Esophagus squamous epithelium (tissue), 5 donors: ENCODE measurements around the gene SLC45A1. TPM values are rescaled to one million over a fixed set of nuclear protein-coding genes. Genes with fewer than 3 reads are reported as not detected.

Source experiments
- DNase-seq: peaks from one replicate; lab custom pipeline; 2025; lab: John Stamatoyannopoulos, UW
- H3K27ac ChIP-seq, 4 donors: fragments of 200-600 bp; sonication (generic); one replicate each; pipeline ENCODE4 v1.5.1; 2016 to 2019; ENCODE audit warnings: mild to moderate bottlenecking in 1 of 4
- H3K27me3 ChIP-seq, 4 donors: fragments of 200-600 bp; sonication (generic); 1 replicate in 3 of 4; 2 replicates in 1 of 4; pipeline versions ENCODE4 v1.5.1 to v1.6.0; 2017 to 2021; ENCODE audit warnings: antibody characterized with exemption in 1 of 4
- H3K36me3 ChIP-seq, 3 donors: fragments of 200-600 bp; sonication (generic); one replicate each; pipeline ENCODE4 v1.5.1; 2016 to 2019
- H3K4me1 ChIP-seq, 3 donors: fragments of 200-600 bp; sonication (generic); one replicate each; pipeline ENCODE4 v1.5.1; 2017 to 2019
- H3K4me3 ChIP-seq, 4 donors: fragments of 200-600 bp; sonication (generic); 1 replicate in 3 of 4; 2 replicates in 1 of 4; pipeline ENCODE4 v1.5.1; 2016 to 2019; ENCODE audit warnings: mild to moderate bottlenecking in 2 of 4, moderate library complexity in 1 of 4
- H3K9me3 ChIP-seq, 3 donors: fragments of 200-600 bp; sonication (generic); one replicate each; pipeline ENCODE4 v1.5.1; 2016 to 2019
- POLR2A ChIP-seq, 4 donors: fragments of 450-650 bp; IDR thresholded peaks; one replicate each; pipeline ENCODE4 v1.6.1; 2017; ENCODE audit warnings: antibody characterized with exemption in 4 of 4, mild to moderate bottlenecking in 4 of 4, moderate library complexity in 3 of 4
- WGBS, 2 donors: methylation state at CpG; one replicate each; pipeline ENCODE4 v1.1.5; 2018; 5-methylcytosine and 5-hydroxymethylcytosine counted together
- intact Hi-C: fragments of 100-400 bp; cut with DNase I; formaldehyde crosslinking; loops from one replicate; pipeline ENCODE4 v1.15.0; 2022
- total RNA-seq, 4 donors: library from RNA; depleted of rRNA; stranded (reverse); fragments of >200 nt; gene quantifications; one replicate each; pipeline ENCODE4 v1.1.0, GENCODE V29; 2016
- TF ChIP-seq, protein P1 (sequence below), 6 experiments: fragments of 450-650 bp in 4 of 6; fragments of 200-600 bp in 2 of 6; sonication (generic) in 2 of 6; IDR thresholded peaks; one replicate each; pipeline ENCODE4 v1.5.1; 2016 to 2019; ENCODE audit warnings: antibody characterized with exemption in 6 of 6, mild to moderate bottlenecking in 4 of 6, moderate library complexity in 4 of 6
- donor health status: DM: yes; HTN: yes; CAD: no.

Gene SLC45A1
- total RNA-seq, 4 donors from 2014 or later: 0.13 to 3.4 (median 0.81) TPM

DNA sequence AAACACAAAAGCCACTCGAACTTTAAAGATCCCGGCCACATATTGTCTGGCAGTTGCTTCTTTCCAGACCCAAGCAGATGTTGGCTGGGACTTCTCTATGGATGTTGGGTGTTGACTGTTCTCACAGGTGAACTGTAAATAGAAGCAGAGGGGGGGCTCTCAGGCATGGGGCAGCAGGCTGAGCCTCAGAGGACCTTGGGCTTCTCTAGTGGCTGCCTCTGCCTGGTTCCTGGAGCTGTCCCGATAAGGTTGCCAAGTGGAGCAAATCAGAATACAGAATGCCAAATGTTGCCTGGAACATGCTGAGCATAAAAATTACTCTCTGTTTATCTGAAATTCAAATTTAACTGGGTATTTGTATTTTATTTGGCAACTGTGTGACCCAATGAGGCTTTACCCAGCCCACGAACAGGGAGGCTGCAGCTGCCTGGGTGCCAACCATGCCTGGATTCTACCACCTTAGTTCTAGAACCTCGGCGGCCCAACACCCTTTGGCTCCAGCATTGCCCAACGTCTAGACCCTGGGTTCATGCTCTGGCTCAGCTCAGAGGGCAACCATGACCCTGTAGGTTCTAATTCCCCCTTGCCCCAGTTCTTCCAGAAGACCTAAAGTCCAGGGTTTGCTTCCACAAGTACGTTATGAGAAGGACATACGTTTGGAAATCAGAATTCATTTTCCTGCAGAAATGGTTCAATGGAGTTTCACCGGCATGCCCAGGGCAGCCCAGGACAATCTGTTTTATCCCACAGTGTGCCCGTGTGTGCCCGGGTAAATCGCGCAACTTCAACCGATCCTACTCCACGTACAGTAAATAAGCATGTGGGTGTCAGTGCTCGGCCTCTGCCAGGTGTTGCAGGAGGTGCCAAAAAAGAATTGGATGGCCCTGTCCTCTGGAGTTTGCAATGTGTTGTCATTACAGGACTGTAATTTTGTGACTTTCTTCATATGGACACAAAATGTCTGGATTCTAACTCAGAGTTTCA is 5.4 kb upstream of the SLC45A1 start:
- 77 to 86% methylated on average over 15 to 17 of the region's 17 CpGs for WGBS, 2 donors
- intact Hi-C loops: loop anchor here (5.0 to 10.0 kb wide), 2 partner anchors 280 to 328 kb away; no protein-coding TSS in a partner anchor
- DNase-seq: no peak
- peaks cover 0 to 4% (median 0%) of the 10 kb centered on the region in 3 donors for H3K9me3 ChIP-seq
- H3K27me3 ChIP-seq: peaks cover 0 to 24% (median 0%) of the 10 kb centered on the region in 4 donors
- TF ChIP-seq POLR2A (IDR thresholded peaks at IDR 0.05): no peak
- TF ChIP-seq, protein P1, sequence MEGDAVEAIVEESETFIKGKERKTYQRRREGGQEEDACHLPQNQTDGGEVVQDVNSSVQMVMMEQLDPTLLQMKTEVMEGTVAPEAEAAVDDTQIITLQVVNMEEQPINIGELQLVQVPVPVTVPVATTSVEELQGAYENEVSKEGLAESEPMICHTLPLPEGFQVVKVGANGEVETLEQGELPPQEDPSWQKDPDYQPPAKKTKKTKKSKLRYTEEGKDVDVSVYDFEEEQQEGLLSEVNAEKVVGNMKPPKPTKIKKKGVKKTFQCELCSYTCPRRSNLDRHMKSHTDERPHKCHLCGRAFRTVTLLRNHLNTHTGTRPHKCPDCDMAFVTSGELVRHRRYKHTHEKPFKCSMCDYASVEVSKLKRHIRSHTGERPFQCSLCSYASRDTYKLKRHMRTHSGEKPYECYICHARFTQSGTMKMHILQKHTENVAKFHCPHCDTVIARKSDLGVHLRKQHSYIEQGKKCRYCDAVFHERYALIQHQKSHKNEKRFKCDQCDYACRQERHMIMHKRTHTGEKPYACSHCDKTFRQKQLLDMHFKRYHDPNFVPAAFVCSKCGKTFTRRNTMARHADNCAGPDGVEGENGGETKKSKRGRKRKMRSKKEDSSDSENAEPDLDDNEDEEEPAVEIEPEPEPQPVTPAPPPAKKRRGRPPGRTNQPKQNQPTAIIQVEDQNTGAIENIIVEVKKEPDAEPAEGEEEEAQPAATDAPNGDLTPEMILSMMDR (IDR thresholded peaks at IDR 0.05): no peak
- H3K27ac ChIP-seq: peak overlapping the region in 1 of 4 donors; percentile 13
- no peaks in the 10 kb centered on the region for H3K36me3 ChIP-seq
- H3K4me1 ChIP-seq: peaks cover under 1 to 19% (median 4%) of the 10 kb centered on the region in 3 donors
- no peak overlapping the region for H3K4me3 ChIP-seq

DNA sequence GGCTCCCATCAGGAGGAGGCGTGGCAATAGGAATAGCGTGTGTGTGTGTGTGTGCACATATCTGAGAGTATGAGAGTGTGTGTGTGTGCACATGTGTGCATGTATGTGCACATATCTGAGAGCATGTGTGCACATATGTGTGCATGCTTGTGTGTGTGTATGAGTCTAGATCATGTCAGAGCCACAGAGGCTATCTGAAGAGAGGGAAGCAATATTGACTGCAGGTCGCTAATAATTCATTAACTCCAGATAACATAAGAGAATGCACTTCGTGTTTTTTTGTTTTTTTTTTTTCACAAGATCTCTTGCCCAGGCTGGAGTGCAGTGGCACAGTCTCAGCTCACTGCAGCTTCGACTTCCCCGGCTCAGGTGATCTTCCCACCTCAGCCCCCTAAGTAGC is 4.7 kb upstream of the SLC45A1 start:
- Histone ChIP-seq H3K4me3 (no peak overlapping the region), H3K9me3 (peaks cover 0 to 4% (median 0%) of the 10 kb centered on the region in 3 donors), H3K27me3 (peaks cover 0 to 31% (median 0%) of the 10 kb centered on the region in 4 donors), H3K36me3 (no peaks in the 10 kb centered on the region), H3K4me1 (peaks cover 7 to 26% (median 7%) of the 10 kb centered on the region in 3 donors), H3K27ac (no peak overlapping the region)
- no peak for DNase-seq
- WGBS, 2 donors: 75 to 86% methylated on average over 6 of the region's 6 CpGs
- intact Hi-C loops: loop anchor here (5.0 to 10.0 kb wide), 2 partner anchors 281 to 328 kb away; no protein-coding TSS in a partner anchor
- TF ChIP-seq, protein P1 (IDR thresholded peaks at IDR 0.05): no peak
- TF ChIP-seq POLR2A (IDR thresholded peaks at IDR 0.05): no peak

DNA sequence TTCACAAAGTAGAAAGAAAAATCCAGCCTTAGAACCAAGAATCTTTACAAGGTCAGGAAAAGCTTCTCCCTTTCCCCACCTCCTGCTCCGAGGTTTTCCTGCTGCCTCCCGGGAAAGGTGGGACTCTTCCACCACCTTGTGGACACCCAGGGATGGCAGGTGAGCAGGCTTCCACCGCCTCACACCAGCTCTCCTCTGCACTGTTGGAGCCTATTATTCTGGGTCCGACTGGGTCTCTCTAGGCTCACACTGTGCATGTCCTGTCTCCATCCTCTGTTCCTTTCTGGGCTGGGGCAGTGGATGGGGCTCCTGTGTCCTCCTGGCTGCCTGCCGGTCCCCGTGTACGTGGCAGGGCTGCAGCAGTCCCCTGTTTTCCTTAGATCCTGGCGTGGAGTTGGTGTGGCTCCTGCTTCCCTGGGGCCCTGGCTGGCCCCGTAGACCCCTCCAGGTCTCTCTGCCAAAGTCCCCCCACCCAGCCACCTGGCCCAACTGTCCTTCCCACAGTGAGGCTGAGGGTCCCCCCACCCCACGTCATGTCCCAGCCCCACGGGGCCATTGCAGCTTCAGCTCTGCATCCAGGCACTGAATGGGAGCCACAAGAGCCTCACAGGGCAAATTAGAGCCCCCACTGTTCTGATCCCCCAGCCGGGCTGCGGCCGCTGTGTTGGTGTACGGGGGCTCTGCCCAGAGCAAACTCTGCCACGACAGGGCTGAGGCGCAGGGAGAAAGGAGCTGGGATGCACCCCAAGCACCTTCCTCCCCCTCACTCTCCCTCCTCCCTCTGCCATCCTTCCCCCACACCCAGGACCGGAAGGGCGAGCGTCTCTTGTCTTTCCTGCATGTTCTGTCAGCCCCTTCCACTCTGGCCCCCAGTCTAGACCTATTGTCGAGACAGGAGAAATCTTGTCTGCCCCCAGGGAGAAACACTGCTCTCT is 3.3 kb upstream of the SLC45A1 start:
- Histone ChIP-seq H3K4me3 (no peak overlapping the region), H3K4me1 (peaks cover 11 to 34% (median 14%) of the 10 kb centered on the region in 3 donors), H3K27ac (no peak overlapping the region), H3K9me3 (peaks cover 0 to 4% (median 0%) of the 10 kb centered on the region in 3 donors), H3K27me3 (peaks cover 0 to 39% (median 0%) of the 10 kb centered on the region in 4 donors), H3K36me3 (no peaks in the 10 kb centered on the region)
- intact Hi-C loops: loop anchor here (5.0 to 10.0 kb wide), 2 partner anchors 282 to 330 kb away; no protein-coding TSS in a partner anchor
- TF ChIP-seq, protein P1 (IDR thresholded peaks at IDR 0.05): peak; percentile 49 to 96 (median 95)
- TF ChIP-seq POLR2A (IDR thresholded peaks at IDR 0.05): no peak
- WGBS, 2 donors: 20 to 29% methylated on average over 14 to 16 of the region's 21 CpGs
- no peak for DNase-seq

DNA sequence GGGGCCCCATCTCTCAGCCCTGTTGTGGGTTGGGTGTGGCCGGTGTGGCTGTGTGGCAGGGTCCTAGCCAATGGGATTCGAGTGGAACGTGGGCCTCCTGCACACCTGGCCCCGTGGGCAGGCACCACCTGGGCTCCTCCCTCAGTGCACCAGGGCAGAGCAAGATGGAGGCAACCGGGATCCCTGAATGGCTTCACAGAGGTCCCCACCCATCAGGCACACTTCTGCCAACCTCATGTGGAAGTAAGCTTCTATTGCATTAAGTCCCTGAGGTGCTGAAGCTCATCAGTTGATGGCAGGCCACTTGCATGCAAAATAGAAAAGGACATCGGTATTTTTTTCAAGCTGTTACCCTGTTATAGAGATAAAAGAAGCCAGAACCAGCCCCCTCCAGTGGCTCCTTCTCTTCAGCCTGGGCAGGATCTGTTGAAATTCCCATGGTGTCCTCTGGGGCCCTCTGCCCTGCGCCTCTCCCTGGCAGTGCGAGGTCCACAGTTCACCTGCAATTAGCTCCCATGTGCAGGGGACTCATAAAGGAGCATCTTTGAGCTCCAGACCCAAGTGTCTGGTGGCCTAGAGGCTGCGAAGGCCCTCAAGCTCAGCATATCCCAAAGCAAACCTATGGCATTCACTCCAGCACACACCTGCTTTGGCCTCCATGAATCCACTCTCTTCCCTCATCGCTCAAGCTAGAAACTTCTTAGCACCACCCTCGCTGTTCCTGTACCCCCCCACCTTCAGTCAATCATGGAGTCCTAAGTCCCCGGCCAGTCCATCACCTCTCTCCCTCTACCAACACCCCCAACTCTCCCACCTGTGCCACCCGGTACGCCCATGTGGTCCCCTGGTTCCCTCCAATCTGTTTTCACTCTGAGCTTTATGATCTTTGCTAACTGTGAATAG is 2.1 kb upstream of the SLC45A1 start:
- WGBS, 2 donors: 73 to 84% methylated on average over 10 to 12 of the region's 14 CpGs
- intact Hi-C loops: loop anchor here (10.0 kb wide), 1 partner anchor 331 kb away; no protein-coding TSS in a partner anchor
- no peak for DNase-seq
- Histone ChIP-seq H3K4me1 (peaks cover 11 to 34% (median 14%) of the 10 kb centered on the region in 3 donors), H3K36me3 (no peaks in the 10 kb centered on the region), H3K4me3 (no peak overlapping the region), H3K27ac (no peak overlapping the region), H3K9me3 (peaks cover 0 to 4% (median 0%) of the 10 kb centered on the region in 3 donors), H3K27me3 (peaks cover 0 to 41% (median 0%) of the 10 kb centered on the region in 4 donors)
- no peak for TF ChIP-seq POLR2A (IDR thresholded peaks at IDR 0.05)
- TF ChIP-seq, protein P1 (IDR thresholded peaks at IDR 0.05): peak in 1 of 6 experiments; percentile 23
